Liver (tissue), 9 donors: ENCODE data around the gene TOR1A. TPM values are rescaled to one million over a fixed set of nuclear protein-coding genes. Genes with fewer than 3 reads are reported as not detected.

Experiments used
- DNase-seq: peaks from one replicate; pipeline ENCODE4 v3.0.0-alpha.2; 2017; ENCODE audit warnings: low spot score
- H3K27ac ChIP-seq, 2 donors: one replicate each; pipeline ENCODE4 v1.7.0; 2013; ENCODE audit warnings: inconsistent platforms in 2 of 2, low read length in 2 of 2, control low read depth in 1 of 2, low read depth in 1 of 2, mild to moderate bottlenecking in 1 of 2
- H3K27me3 ChIP-seq, 4 donors: one replicate each; pipeline versions ENCODE4 v1.6.1 to v1.7.0; 2013; ENCODE audit warnings: low read length in 3 of 4, inconsistent platforms in 1 of 4, mild to moderate bottlenecking in 1 of 4, moderate library complexity in 1 of 4; ENCODE audit not compliant: control insufficient read depth in 4 of 4, insufficient read depth in 4 of 4
- H3K36me3 ChIP-seq, 4 donors: one replicate each; pipeline versions ENCODE4 v1.6.1 to v1.7.0; 2013; ENCODE audit warnings: low read length in 3 of 4, mild to moderate bottlenecking in 3 of 4, low read depth in 1 of 4, moderate library complexity in 1 of 4; ENCODE audit not compliant: control insufficient read depth in 4 of 4, insufficient read depth in 3 of 4
- H3K4me1 ChIP-seq, 4 donors: one replicate each; pipeline versions ENCODE4 v1.6.1 to v1.7.0; 2013; ENCODE audit warnings: low read length in 3 of 4, mild to moderate bottlenecking in 3 of 4, moderate library complexity in 1 of 4; ENCODE audit not compliant: control insufficient read depth in 4 of 4, insufficient read depth in 4 of 4
- H3K4me3 ChIP-seq, 3 donors: one replicate each; pipeline versions ENCODE4 v1.6.1 to v1.7.0; 2013; ENCODE audit warnings: low read length in 3 of 3, control low read depth in 1 of 3, low read depth in 1 of 3, mild to moderate bottlenecking in 1 of 3
- H3K9ac ChIP-seq, 2 donors: one replicate each; pipeline ENCODE4 v1.7.0; 2013; ENCODE audit warnings: low read length in 2 of 2, mild to moderate bottlenecking in 2 of 2, moderate library complexity in 2 of 2, control low read depth in 1 of 2, low read depth in 1 of 2
- H3K9me3 ChIP-seq, 4 donors: one replicate each; pipeline versions ENCODE4 v1.6.1 to v1.7.0; 2013; ENCODE audit warnings: low read length in 3 of 4; ENCODE audit not compliant: control insufficient read depth in 4 of 4
- EGR1 ChIP-seq, 2 donors: IDR thresholded peaks; 2 replicates each; pipeline ENCODE4 v1.6.1; 2016 to 2018; ENCODE audit warnings: antibody characterized with exemption in 2 of 2, low read depth in 2 of 2
- FOXA1 ChIP-seq: IDR thresholded peaks from 2 replicates; pipeline ENCODE4 v1.6.1; 2016; ENCODE audit warnings: antibody characterized with exemption
- FOXA2 ChIP-seq: IDR thresholded peaks from 2 replicates; pipeline ENCODE4 v1.6.1; 2016; ENCODE audit warnings: antibody characterized with exemption
- GABPA ChIP-seq, 2 donors: IDR thresholded peaks in 1 of 2; conservative IDR thresholded peaks in 1 of 2; 2 replicates each; pipeline ENCODE4 v1.6.1; 2016; ENCODE audit warnings: antibody characterized with exemption in 2 of 2, mild to moderate bottlenecking in 1 of 2, moderate library complexity in 1 of 2
- HNF4A ChIP-seq, 2 donors: conservative IDR thresholded peaks; 2 replicates each; pipeline ENCODE4 v1.6.1; 2016; ENCODE audit warnings: antibody characterized with exemption in 2 of 2, mild to moderate bottlenecking in 2 of 2
- HNF4G ChIP-seq: IDR thresholded peaks from 2 replicates; pipeline ENCODE4 v1.6.1; 2016; ENCODE audit warnings: antibody characterized with exemption
- JUND ChIP-seq, 2 donors: IDR thresholded peaks; 2 replicates each; pipeline ENCODE4 v1.6.1; 2016; ENCODE audit warnings: antibody characterized with exemption in 2 of 2
- MAX ChIP-seq: IDR thresholded peaks from 2 replicates; pipeline ENCODE4 v1.6.1; 2016; ENCODE audit warnings: antibody characterized with exemption
- NR2F2 ChIP-seq: IDR thresholded peaks from 2 replicates; pipeline ENCODE4 v1.6.1; 2016; ENCODE audit warnings: antibody characterized with exemption
- RAD21 ChIP-seq, 2 donors: IDR thresholded peaks; 2 replicates each; pipeline ENCODE4 v1.6.1; 2016; ENCODE audit warnings: antibody characterized with exemption in 2 of 2, mild to moderate bottlenecking in 2 of 2
- RXRA ChIP-seq, 2 donors: IDR thresholded peaks; 2 replicates each; pipeline ENCODE4 v1.6.1; 2017 to 2018; ENCODE audit warnings: antibody characterized with exemption in 2 of 2, mild to moderate bottlenecking in 1 of 2
- SP1 ChIP-seq: IDR thresholded peaks from 2 replicates; pipeline ENCODE4 v1.6.1; 2018; ENCODE audit warnings: antibody characterized with exemption, mild to moderate bottlenecking
- TAF1 ChIP-seq: conservative IDR thresholded peaks from 2 replicates; pipeline ENCODE4 v1.6.1; 2016; ENCODE audit warnings: antibody characterized with exemption, mild to moderate bottlenecking
- YY1 ChIP-seq: IDR thresholded peaks from 2 replicates; pipeline ENCODE4 v1.6.1; 2016; ENCODE audit warnings: antibody characterized with exemption, mild to moderate bottlenecking
- WGBS: extraction: QIAGEN DNeasy Blood & Tissue Kit; methylation state at CpG from one replicate; pipeline ENCODE4 v1.1.7; 2013; 5-methylcytosine and 5-hydroxymethylcytosine counted together
- polyA plus RNA-seq, 2 donors: library from polyadenylated mRNA; stranded (reverse) in 1 of 2; unstranded in 1 of 2; fragments of 200-250 nt in 1 of 2; fragments of >200 nt in 1 of 2; fragmentation: Nextera tagmentation in 1 of 2; extraction: Ambion mirVana in 1 of 2; gene quantifications; one replicate each; pipeline versions ENCODE4 v1.2.1 to v1.2.3, GENCODE V29; 2013 to 2015
- total RNA-seq, 2 donors: library from RNA; depleted of rRNA; stranded (reverse); fragments of >200 nt; gene quantifications; one replicate each; pipeline ENCODE4 v1.2.3, GENCODE V29; 2014
- TF ChIP-seq, protein P1 (sequence below): IDR thresholded peaks from 2 replicates; pipeline ENCODE4 v1.6.1; 2016; ENCODE audit warnings: antibody characterized with exemption
- TF ChIP-seq, protein P2 (sequence below): IDR thresholded peaks from 2 replicates; pipeline ENCODE4 v1.6.1; 2016; ENCODE audit warnings: antibody characterized with exemption, mild to moderate bottlenecking
- TF ChIP-seq, protein P3 (sequence below): IDR thresholded peaks from 2 replicates; pipeline ENCODE4 v1.6.1; 2016; ENCODE audit warnings: antibody characterized with exemption
- TF ChIP-seq, protein P4 (sequence below): fragments of 150-350 bp; IDR thresholded peaks from 2 replicates; pipeline ENCODE4 v1.5.1; 2017; ENCODE audit warnings: improper control_type of control experiment, low read depth, low read length; ENCODE audit not compliant: missing input control
- donor health status: healthy.
- donor health status: healthy.
- donor health status: healthy.
- donor health status: healthy.
- donor health status: healthy.

Gene TOR1A
- total and polyA plus RNA-seq, 4 donors, result 18.3 to 34.0 (median 29.8) TPM

DNA sequence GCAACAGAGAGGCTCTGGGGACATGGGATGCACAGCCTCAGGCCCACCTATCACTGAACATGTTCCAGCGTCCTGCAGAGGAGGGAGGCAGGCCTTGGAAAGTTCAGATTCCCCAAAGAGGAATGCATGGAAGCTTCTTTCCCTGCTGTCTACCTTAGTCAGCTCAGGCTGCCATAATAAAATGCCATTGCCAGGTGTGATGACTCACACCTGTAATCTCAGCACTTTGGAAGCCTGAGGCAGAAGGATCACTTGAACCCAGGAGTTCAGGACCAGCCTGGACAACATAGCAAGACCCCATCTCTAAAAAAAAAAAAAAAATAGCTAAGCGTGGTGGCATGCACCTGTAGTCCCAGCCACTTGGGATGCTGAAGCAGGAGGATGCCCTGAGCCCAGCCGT, 45.5 kb downstream of the TOR1A start:
- Histone ChIP-seq H3K4me1 (no peaks in the 10 kb centered on the region), H3K36me3 (no peaks in the 10 kb centered on the region), H3K9me3 (no peaks in the 10 kb centered on the region), H3K27ac (no peak overlapping the region), H3K27me3 (no peaks in the 10 kb centered on the region), H3K9ac (no peak overlapping the region), H3K4me3 (no peak overlapping the region)
- WGBS, result 81% methylated on average over 3 of the region's 3 CpGs
- no peak for DNase-seq
- TF ChIP-seq HNF4G (no peak), YY1 (no peak), NR2F2 (no peak), RXRA (IDR thresholded peaks at IDR 0.05) (no peak), RAD21 (IDR thresholded peaks at IDR 0.05) (no peak), TAF1 (no peak), MAX (no peak), JUND (IDR thresholded peaks at IDR 0.05) (no peak), SP1 (no peak), FOXA2 (no peak), HNF4A (conservative IDR thresholded peaks at IDR 0.05) (no peak), FOXA1 (no peak), GABPA (IDR thresholded peaks at IDR 0.05 in 1 of 2, conservative IDR thresholded peaks at IDR 0.05 in 1 of 2) (no peak), EGR1 (IDR thresholded peaks at IDR 0.05; ENCODE audit: low read depth in 2 of 2) (no peak)
- TF ChIP-seq, protein P1, sequence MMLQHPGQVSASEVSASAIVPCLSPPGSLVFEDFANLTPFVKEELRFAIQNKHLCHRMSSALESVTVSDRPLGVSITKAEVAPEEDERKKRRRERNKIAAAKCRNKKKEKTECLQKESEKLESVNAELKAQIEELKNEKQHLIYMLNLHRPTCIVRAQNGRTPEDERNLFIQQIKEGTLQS, result no peak
- TF ChIP-seq, protein P2, sequence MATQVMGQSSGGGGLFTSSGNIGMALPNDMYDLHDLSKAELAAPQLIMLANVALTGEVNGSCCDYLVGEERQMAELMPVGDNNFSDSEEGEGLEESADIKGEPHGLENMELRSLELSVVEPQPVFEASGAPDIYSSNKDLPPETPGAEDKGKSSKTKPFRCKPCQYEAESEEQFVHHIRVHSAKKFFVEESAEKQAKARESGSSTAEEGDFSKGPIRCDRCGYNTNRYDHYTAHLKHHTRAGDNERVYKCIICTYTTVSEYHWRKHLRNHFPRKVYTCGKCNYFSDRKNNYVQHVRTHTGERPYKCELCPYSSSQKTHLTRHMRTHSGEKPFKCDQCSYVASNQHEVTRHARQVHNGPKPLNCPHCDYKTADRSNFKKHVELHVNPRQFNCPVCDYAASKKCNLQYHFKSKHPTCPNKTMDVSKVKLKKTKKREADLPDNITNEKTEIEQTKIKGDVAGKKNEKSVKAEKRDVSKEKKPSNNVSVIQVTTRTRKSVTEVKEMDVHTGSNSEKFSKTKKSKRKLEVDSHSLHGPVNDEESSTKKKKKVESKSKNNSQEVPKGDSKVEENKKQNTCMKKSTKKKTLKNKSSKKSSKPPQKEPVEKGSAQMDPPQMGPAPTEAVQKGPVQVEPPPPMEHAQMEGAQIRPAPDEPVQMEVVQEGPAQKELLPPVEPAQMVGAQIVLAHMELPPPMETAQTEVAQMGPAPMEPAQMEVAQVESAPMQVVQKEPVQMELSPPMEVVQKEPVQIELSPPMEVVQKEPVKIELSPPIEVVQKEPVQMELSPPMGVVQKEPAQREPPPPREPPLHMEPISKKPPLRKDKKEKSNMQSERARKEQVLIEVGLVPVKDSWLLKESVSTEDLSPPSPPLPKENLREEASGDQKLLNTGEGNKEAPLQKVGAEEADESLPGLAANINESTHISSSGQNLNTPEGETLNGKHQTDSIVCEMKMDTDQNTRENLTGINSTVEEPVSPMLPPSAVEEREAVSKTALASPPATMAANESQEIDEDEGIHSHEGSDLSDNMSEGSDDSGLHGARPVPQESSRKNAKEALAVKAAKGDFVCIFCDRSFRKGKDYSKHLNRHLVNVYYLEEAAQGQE, result no peak
- TF ChIP-seq, protein P3, sequence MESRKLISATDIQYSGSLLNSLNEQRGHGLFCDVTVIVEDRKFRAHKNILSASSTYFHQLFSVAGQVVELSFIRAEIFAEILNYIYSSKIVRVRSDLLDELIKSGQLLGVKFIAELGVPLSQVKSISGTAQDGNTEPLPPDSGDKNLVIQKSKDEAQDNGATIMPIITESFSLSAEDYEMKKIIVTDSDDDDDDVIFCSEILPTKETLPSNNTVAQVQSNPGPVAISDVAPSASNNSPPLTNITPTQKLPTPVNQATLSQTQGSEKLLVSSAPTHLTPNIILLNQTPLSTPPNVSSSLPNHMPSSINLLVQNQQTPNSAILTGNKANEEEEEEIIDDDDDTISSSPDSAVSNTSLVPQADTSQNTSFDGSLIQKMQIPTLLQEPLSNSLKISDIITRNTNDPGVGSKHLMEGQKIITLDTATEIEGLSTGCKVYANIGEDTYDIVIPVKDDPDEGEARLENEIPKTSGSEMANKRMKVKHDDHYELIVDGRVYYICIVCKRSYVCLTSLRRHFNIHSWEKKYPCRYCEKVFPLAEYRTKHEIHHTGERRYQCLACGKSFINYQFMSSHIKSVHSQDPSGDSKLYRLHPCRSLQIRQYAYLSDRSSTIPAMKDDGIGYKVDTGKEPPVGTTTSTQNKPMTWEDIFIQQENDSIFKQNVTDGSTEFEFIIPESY, result no peak
- TF ChIP-seq, protein P4, sequence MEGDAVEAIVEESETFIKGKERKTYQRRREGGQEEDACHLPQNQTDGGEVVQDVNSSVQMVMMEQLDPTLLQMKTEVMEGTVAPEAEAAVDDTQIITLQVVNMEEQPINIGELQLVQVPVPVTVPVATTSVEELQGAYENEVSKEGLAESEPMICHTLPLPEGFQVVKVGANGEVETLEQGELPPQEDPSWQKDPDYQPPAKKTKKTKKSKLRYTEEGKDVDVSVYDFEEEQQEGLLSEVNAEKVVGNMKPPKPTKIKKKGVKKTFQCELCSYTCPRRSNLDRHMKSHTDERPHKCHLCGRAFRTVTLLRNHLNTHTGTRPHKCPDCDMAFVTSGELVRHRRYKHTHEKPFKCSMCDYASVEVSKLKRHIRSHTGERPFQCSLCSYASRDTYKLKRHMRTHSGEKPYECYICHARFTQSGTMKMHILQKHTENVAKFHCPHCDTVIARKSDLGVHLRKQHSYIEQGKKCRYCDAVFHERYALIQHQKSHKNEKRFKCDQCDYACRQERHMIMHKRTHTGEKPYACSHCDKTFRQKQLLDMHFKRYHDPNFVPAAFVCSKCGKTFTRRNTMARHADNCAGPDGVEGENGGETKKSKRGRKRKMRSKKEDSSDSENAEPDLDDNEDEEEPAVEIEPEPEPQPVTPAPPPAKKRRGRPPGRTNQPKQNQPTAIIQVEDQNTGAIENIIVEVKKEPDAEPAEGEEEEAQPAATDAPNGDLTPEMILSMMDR, result no peak

DNA sequence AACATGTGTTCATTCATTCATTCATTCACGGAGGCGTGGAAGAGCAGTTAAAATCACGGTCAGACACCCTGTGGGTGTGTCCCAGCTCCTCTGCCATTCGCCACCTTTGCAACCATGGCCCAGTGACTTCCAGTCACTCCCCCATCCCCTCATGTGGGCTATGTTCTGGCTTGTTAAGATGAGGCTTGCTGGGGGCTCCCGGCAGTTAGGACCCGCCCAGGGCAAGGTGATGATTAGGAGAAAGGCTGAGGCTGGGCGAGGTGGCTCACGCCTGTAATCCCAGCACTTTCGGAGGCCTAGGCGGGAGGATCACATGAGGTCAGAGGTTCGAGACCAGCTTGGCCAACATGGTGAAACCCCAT, 46.2 kb downstream of the TOR1A start:
- H3K4me3 ChIP-seq, result no peak overlapping the region
- no peaks in the 10 kb centered on the region for H3K27me3 ChIP-seq
- no peaks in the 10 kb centered on the region for H3K9me3 ChIP-seq
- H3K36me3 ChIP-seq, result no peaks in the 10 kb centered on the region
- 78% methylated on average over 11 of the region's 11 CpGs for WGBS
- no peak overlapping the region for H3K9ac ChIP-seq
- DNase-seq, result no peak
- peak overlapping the region in 1 of 2 donors; percentile 42 for H3K27ac ChIP-seq
- no peaks in the 10 kb centered on the region for H3K4me1 ChIP-seq
- no peak for TF ChIP-seq YY1
- TF ChIP-seq, protein P1, result no peak
- TF ChIP-seq MAX, result no peak
- no peak for TF ChIP-seq FOXA2
- TF ChIP-seq RAD21 (IDR thresholded peaks at IDR 0.05), result no peak
- no peak for TF ChIP-seq FOXA1
- TF ChIP-seq, protein P2, result no peak
- no peak for TF ChIP-seq NR2F2
- TF ChIP-seq, protein P4, result no peak
- no peak for TF ChIP-seq TAF1
- no peak for TF ChIP-seq RXRA (IDR thresholded peaks at IDR 0.05)
